Measurements from ENCODE around the gene WNK2. TPM values are rescaled to one million over a fixed set of nuclear protein-coding genes. Genes with fewer than 3 reads are reported as not detected.
A peak's percentile ranks its signal among the peaks of the same experiment; 100 is the strongest.

WNK2 gene
- total and polyA plus RNA-seq, 2 of the 4 experiments (the other 2 are of a cell fraction), result not detected

- Histone ChIP-seq H3K27me3 (ENCODE audit: control insufficient read depth, insufficient read depth, low read length) (peaks cover 6% of the 10 kb centered on the region), H3K23ac (ENCODE audit: low read depth, low read length) (no peak overlapping the region), H3K4me2 (ENCODE audit: low read depth, low read length) (no peak overlapping the region), H4K91ac (ENCODE audit: insufficient read depth, low read depth, low read length) (no peak overlapping the region), H2AFZ (replicated peaks; ENCODE audit: low read length, poor library complexity) (no peak overlapping the region), H3K36me3 (ENCODE audit: control insufficient read depth, insufficient read depth, low read length) (no peaks in the 10 kb centered on the region), H2AK5ac (ENCODE audit: low read depth, low read length) (no peak overlapping the region), H2AK9ac (replicated peaks; ENCODE audit: low read depth, low read length, poor library complexity) (no peak overlapping the region), H3K79me1 (ENCODE audit: low read depth in 1 of 2, low read length in 2 of 2) (no peaks in the 10 kb centered on the region), H3K27ac (ENCODE audit: insufficient read depth, low read length) (no peak overlapping the region), H3K56ac (ENCODE audit: extremely low read depth, insufficient read depth, low read length) (no peak overlapping the region), H3K9me3 (ENCODE audit: control insufficient read depth, insufficient read depth, low read length) (no peaks in the 10 kb centered on the region), H3K9ac (ENCODE audit: low read depth, low read length) (no peak overlapping the region), H3K18ac (ENCODE audit: low read depth, low read length) (no peak overlapping the region), H2BK20ac (ENCODE audit: low read depth, low read length) (no peak overlapping the region), H4K5ac (ENCODE audit: low read depth, low read length) (no peak overlapping the region), H3K4me3 (ENCODE audit: insufficient read depth, low read depth, low read length) (no peak overlapping the region), H2BK120ac (ENCODE audit: low read depth, low read length) (no peak overlapping the region), H3K4ac (ENCODE audit: low read depth, low read length) (no peak overlapping the region), H4K8ac (ENCODE audit: low read depth in 2 of 2, low read length in 2 of 2) (no peak overlapping the region), H4K20me1 (ENCODE audit: insufficient read depth, low read length) (no peaks in the 10 kb centered on the region), H2BK15ac (ENCODE audit: low read depth, low read length) (no peak overlapping the region), H3K14ac (replicated peaks; ENCODE audit: low read depth, low read length) (no peak overlapping the region), H2BK5ac (ENCODE audit: low read depth, low read length, poor library complexity, severe bottlenecking) (no peak overlapping the region), H3K4me1 (ENCODE audit: control insufficient read depth, insufficient read depth, low read length) (no peaks in the 10 kb centered on the region), H3K9me1 (ENCODE audit: insufficient read depth, low read length) (no peaks in the 10 kb centered on the region)
- POLR2A ChIA-PET (ENCODE audit: unreplicated experiment), result no interaction called here
- intact Hi-C loops (cut with micrococcal nuclease), result no loop called here
- CTCF ChIA-PET, result no interaction called here
- no TSS peak for BruUV-seq (replicated peaks)
- in situ Hi-C loops (cut with MboI; ENCODE audit: low sequenced_read_pairs), result no loop called here
- dilution Hi-C loops (cut with HindIII; ENCODE audit: low sequenced_read_pairs, unreplicated experiment), result no loop called here
- ATAC-seq (ENCODE audit: low read depth) (peak; percentile 77), DNase-seq (peak; percentile 62)
- TF ChIP-seq CEBPB (IDR thresholded peaks at IDR 0.05; ENCODE audit: low read depth, low read length) (peak; percentile 82), SMC3 (IDR thresholded peaks at IDR 0.05; ENCODE audit: low read depth, low read length) (no peak), MAZ (IDR thresholded peaks at IDR 0.05; ENCODE audit: borderline replicate concordance, low read depth, low read length) (no peak), CHD1 (IDR thresholded peaks at IDR 0.05; ENCODE audit: low read depth, low read length) (no peak), RCOR1 (IDR thresholded peaks at IDR 0.05; ENCODE audit: insufficient replicate concordance, low read length) (no peak), USF2 (IDR thresholded peaks at IDR 0.05; ENCODE audit: low read depth, low read length) (peak; percentile 73), ELK1 (IDR thresholded peaks at IDR 0.05; ENCODE audit: borderline replicate concordance, low read depth, low read length) (no peak), BHLHE40 (IDR thresholded peaks at IDR 0.05; ENCODE audit: low read depth, low read length) (0 out of 2 replicates have a peak, but pooled peaks have one; percentile 18), FOS (IDR thresholded peaks at IDR 0.05; ENCODE audit: low read depth, low read length) (no peak), MXI1 (IDR thresholded peaks at IDR 0.05; ENCODE audit: borderline replicate concordance, low read depth, low read length) (no peak)
- WGBS, 2 experiments (ENCODE audit: extremely low coverage in 2 of 2, insufficient read length in 1 of 2), result 66% methylated on average over 12 of the region's 32 CpGs; no CpG with 5 or more reads in 1 of the 2 experiments
These were observed 105.2 kb downstream of the WNK2 start for GRCh38 chr9:93288891-93289883.

Measured in IMR-90 (cell line).